NOMO-1 treated with dmso at 0.1 percent for 144 hours (cell line): ENCODE data around the gene PDCD4.
A peak's percentile ranks its signal among the peaks of the same experiment; 100 is the strongest.
"Not testable (repeated sequence)": the region's sequence is repeated elsewhere in the genome, so short reads cannot be mapped to it uniquely, and the experiment has no call there.

Experiments
- DNase-seq: peaks from one replicate; lab custom pipeline; 2025; ENCODE audit not compliant: unreplicated experiment; lab: John Stamatoyannopoulos, UW

PDCD4 gene

DNA sequence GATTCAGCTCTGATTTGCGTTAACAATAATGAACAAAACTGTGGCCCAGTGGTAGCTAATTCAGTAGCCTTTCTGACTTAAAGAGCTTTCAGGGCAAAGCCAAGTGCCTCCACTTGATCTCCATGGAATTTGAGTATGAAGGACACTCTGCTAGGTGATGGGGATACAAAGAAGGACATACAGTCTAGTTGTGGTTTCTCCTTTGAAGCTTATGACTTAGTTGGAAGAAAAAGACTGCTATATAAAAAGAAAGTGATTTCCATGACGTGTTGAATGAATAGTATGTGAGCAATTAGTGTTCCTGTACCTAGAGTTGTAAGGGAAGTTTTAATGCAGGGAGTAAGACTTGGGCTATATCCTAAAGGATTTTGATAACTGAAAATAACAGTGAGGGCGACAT is 8.3 kb downstream of the PDCD4 start:
- no peak for DNase-seq

DNA sequence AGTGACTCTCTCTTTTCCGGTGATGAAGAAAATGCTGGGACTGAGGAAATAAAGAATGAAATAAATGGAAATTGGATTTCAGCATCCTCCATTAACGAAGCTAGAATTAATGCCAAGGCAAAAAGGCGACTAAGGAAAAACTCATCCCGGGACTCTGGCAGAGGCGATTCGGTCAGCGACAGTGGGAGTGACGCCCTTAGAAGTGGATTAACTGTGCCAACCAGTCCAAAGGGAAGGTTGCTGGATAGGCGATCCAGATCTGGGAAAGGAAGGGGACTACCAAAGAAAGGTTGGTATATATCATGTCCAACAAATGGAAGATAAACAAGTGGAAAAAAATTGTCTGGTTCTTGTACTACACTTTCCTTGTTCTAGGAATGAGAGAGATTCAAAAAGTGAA is 9.5 kb downstream of the PDCD4 start:
- DNase-seq: no peak

DNA sequence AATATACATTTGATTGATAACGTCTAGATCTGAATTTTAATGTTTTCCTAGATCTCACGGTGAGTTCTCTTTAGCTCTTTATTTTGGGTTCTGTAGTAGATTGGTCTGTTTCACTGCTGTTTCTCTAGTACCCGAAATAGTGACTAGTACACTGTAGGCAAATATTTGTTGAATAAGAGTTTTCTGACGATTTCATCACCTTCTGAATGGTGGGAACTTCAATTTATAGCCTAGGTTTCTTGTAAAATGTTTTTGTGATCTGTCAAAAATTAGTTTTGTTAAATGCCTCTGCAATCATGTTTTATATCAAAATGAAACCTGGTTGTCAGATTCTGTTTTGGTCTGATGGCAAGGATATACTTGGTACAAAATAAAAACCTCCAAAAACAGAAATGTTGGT is 10.2 kb downstream of the PDCD4 start:
- DNase-seq: no peak

DNA sequence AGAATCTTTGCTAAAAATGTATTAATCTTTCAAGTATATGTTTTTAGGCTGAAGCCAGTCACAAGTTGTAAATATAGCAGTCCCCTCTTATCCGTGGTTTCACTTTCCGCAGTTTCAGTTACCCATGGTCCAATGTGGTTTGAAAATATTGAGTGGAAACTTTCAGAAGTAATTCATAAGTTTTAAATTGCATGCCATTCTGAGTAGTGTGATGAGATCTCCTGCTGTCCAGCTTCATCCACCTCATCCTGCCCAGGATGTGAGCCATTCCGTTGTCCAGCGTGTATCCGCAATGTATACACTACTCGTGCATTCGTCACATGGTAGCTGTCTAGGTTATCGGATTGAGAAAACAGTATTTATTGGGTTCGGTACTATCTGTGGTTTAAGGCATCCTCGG is 12.2 kb downstream of the PDCD4 start:
- no peak for DNase-seq

DNA sequence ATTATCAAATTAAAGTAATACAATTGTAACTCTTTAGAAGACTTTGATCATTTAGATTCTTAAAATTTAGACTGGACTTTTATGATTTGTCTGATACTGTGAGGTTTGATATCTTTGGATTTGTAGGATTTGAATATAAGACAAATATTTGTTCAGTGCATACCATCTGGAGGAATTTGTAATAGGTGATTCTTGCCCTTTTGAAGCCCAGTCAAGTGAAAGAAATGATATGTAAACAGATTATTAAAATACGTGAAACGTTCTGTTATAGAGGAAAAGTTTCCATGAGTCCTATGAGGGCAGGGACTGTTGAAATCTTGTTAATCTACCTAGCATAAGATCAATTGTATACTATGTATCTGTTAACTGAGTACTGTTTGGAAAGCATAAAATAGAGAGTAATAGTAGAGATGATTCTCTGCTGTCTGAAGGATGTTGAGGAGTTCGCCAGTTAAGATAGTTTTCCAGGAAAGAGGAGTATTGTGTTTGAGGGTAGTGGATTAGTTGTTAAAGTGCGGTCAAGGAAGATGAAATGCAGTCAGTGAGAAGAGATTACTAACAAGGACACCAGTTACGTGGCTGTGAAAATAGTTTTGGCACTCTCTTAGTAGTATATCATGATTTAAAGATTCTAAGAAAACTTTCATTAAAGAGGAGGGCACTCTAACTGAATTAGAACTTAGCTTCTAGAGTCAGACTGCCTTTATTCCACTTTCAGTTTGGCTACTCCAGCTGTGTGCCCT is 14.4 kb downstream of the PDCD4 start:
- no peak for DNase-seq

DNA sequence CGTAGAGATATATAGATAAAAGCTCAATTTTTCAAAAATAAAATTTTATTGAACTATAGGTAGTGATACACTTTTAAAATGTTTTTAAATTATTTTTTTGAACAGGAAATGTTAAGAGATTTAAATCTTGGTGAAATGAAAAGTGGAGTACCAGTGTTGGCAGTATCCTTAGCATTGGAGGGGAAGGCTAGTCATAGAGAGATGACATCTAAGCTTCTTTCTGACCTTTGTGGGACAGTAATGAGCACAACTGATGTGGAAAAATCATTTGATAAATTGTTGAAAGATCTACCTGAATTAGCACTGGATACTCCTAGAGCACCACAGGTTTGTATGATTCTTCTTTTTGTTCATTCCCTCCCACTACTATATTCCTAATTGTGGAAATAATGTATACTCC is 15.8 kb downstream of the PDCD4 start:
- DNase-seq: no peak

DNA sequence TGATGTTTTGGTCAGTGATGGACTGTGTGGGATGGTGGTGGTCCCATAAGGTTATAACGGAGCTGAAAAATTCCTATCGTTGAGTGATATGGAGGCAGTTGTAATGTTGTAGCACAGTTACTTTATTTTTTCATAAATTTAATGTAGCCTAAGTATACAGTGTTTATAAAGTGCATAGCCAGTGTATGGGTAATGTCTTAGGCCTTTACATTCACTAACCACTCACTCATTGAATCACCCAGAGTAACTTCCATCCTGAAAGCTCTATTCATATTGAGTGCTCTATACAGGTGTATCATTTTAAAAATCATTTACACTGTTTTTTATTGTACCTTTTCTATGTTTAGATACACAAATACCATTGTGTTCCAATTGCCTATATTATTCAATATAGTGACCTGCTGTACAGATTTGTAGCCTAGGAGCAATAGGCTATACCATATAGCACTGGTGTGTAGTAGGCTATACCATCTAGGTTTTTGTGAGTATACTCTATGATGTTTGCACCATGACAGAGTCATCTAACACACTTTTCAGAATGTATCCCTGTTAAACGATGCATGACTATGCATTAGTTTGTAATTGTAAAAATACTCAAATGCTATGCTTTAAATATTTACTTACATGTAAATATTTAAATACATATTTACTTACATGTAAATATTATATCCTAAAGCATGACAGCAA is 21.0 kb downstream of the PDCD4 start:
- DNase-seq: no peak

DNA sequence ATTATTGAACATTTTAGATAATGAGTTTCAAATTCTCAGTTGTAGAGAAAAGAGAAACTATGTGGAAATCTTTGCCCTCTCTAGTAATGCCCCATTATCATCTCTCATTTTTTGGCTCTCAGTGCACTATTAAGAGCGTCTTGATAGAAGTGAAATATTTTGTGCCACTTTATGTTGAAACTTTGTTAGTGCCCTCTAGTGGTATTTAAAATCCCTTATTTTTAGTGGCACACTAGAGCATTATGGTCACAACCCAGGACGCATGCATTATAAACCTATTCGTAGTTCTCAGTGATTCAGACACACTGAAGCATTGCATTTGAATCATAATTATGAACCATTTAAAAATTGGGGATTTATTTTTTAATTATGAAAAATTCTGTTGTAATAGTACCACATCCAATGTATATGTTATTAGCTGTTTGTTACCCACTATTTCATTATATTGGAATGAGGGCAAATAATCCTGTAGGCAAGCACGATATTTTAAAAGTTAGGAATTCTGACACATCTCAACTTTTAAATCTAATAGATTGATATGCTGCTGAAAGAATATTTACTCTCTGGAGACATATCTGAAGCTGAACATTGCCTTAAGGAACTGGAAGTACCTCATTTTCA is 21.9 kb downstream of the PDCD4 start:
- DNase-seq: peak; percentile 2

DNA sequence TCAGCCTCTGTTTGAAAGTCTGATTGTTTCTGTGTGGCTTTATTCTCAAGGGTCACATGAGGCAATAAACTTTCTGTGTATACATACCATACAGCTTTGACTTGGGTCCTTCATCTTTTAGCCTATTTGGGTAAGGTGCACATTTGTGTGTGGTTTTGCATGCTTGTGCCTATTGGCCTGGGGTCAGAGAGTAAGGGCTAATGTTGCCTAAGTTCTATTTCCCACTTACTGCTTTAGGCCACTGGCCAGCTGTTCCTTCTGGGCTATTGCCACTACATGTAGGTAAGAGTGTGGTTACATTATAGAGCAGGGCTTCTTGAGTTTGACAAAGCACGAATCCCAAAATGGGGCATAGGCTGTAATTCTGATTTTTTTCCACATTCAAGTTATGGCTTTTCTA is 25.5 kb downstream of the PDCD4 start:
- DNase-seq: no peak

DNA sequence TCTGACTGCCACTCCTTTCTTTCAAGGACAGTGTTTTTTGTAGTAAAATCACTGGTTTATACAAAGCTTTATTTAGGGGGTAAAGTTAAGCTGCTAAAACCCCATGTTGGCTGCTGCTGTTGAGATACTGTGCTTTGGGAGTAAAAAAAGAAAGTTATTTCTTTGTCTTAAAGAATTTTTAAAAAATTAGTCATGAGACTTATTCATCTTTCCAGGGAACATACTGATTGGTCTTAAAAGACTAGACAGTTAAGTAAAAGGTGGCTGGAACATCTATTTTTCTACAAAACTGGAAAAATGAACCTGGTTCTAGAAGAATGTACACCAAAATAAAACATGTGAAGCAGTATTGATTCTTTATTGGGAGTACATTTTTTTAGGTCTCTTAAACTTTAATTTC is 26.7 kb downstream of the PDCD4 start:
- no peak for DNase-seq

DNA sequence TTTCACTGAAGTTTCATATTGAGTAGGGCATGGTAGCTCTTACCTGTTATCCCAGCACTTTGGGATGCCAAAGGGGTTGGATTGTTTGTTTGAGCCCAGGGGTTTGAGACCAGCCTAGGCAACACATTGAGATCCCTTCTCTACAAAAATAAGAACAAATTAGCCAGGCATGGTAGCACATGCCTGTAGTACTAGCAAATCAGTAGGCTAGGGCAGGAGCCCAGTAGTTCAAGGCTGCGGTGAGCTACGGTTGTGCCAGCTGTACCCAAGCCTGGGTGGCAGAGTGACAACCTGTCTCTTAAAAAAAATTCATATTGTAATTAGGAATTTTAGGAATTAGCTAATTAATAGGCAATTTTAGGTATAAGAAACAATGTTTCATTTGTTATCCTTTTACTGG is 29.3 kb downstream of the PDCD4 start:
- DNase-seq: no peak

DNA sequence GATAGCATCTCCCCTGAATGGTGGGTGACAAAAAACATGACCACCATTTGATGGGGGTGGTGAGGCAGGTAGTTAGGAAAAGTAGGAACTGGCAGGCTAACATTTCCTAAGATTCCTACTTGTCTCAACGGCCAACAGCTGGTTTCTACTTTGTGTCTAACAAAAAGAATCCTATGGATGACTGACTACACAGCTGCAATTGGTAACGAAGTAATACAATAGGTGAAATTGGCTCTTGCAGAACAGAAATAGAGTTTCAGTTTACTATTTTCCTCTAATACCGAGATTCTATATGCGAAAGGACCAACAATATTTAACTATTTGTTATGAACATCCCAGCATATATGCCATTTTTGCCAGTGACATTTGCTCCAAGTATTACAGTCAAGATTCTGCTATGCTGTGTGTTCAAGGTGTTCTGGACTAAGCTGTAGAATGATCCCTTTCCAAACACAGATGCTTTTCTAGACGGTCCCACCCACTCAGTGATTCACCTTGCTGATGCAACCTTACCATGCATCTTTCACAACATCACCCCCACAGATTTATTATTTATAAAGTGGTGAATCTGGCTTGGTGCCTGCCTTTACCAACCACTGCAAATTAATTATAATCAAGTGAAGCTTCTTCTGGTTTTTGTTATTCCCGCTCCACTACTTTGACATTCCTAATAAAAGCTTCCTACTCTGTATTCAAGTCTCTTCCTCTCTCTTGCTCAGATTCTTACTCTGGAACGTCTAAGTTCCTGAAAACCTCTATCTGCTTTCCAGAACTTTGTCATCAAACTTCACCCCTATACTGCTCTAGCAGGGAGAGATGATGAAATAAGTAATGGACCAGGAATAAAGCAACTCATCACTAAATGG is 30.5 kb downstream of the PDCD4 start:
- DNase-seq: no peak

DNA sequence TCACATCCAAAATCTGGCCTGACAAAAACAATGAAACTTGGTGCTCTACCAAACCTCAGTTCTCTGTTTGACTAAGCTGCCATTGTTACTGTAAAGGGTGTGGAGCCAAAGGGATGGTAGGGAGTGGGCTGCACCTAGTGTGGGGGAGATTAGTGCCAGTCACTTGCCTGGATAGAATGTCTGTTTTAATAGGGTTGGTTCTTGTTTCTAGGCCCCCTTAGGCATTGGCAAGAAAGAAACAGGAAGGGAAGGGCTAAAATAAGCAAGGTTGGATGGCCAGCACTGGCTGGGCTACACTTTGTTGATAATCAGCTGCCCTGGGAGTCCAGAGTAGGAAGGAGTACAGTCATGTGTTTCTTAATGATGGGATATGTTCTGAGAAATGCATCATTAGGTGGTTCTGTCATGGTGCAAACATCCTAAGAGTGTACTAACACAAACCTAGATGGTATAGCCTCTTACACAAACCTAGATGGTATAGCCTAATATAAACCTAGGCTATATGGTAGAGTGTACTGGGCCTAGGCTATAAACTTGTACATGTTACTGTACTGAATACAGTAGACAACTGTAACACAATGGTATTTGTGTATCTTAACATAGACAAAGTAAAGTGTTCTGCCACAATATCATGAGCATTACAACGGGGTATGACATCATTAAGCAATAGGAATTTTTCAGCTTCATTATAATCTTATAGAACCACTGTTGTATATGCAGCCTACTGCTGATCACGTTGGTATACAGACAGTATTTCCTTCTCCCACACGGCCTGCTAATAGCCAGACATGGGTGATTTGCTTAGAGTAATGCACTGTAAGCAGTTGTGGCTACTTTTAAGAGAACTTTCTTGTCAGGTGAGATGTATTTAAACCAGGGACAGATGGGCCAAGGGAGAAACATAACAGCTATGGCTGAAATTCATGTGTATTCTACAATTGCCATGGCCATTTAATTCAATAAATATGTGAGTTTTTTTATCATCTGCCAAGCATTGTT is 31.9 kb downstream of the PDCD4 start:
- no peak for DNase-seq

DNA sequence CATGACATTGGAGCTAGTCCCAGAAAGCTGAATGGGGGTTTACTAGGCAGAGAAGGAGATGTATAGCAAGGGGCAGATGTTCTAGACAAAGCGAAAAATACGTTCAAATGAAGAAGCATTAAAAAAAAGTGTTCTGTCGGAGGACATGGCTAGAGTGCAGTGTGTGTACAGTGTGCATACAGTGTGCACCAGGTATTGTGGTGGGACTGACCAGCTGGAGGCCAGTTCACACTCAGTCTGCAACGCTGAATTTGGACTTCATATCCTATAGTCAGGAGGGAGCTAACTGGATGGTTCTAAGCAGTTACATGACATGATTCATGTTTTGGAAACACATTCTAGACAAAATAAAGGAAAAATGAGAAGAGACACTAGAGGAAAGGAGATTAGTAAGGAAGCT is 38.4 kb downstream of the PDCD4 start:
- no peak for DNase-seq

DNA sequence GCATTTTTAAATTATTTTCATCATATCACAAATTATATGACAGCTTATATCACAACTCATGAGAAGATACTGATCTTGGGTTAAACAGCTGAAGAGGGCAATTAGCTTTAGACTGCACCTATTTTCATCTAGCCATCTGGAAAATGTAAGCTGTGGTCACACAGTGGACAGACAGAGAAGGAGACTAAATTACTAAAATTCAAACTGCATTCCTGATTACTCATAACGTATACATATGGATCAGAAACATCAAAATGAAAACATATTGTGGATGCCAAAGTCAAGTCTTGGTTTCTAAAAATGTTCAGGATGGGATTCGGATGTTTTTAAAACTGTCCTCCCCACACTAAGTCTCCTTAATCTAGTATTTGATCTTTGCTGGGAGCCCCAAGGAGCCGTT is 40.6 kb downstream of the PDCD4 start:
- DNase-seq: no peak

DNA sequence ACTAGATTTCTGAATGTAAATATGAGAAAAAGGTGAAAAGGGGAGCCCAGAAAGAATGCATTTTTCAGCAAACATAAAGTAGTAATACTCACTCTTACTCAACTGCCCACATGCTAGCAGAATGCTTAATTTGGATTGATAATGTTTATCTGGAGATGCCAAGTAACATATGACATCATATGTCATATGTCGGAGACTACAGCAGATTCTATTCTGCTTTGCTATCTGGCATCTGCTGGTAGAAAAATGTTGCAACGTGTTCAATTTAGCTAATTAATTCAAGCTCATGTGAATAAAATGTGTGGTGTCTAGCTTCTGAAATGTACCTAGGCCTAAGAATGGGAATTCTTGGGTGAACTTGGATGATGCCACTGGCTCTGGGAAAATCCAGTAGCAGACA is 42.7 kb downstream of the PDCD4 start:
- DNase-seq: no peak

DNA sequence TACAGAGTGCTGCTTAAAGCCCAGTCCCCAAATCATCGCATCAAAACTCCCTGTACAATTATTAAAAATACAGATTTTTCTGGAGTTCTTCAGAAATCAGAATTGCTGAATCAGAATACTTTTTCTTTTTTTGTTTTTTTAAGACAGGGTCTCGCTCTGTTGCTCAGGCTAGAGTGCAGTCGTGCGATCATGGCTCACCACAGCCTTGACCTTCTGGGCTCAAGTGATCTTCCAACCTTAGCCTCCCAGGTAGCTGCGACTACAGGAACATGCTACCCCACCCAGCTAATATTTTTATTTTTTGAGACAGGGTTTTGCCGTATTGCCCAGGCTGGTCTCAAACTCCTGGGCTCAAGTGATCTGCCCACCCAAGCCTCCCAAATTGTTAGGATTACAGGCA is 43.3 kb downstream of the PDCD4 start:
- no peak for DNase-seq

DNA sequence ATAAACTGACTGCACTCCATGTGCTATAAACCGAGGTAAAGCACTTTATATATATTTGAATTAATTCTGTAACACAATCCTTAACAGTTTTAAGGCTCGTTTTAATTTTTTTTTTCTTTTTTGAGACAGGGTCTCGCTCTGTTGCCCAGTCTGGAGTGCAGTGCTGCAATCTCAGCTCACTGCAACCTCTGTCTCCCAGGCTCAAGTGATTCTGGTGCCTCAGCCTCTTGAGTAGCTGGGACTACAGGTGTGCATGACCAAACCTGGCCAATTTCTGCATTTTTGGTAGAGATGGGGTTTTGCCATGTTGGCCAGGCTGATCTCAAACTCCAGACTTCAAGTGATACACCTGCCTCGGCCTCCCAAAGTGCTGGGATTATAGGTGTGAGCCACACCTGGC is 43.9 kb downstream of the PDCD4 start:
- not testable (repeated sequence) for DNase-seq

DNA sequence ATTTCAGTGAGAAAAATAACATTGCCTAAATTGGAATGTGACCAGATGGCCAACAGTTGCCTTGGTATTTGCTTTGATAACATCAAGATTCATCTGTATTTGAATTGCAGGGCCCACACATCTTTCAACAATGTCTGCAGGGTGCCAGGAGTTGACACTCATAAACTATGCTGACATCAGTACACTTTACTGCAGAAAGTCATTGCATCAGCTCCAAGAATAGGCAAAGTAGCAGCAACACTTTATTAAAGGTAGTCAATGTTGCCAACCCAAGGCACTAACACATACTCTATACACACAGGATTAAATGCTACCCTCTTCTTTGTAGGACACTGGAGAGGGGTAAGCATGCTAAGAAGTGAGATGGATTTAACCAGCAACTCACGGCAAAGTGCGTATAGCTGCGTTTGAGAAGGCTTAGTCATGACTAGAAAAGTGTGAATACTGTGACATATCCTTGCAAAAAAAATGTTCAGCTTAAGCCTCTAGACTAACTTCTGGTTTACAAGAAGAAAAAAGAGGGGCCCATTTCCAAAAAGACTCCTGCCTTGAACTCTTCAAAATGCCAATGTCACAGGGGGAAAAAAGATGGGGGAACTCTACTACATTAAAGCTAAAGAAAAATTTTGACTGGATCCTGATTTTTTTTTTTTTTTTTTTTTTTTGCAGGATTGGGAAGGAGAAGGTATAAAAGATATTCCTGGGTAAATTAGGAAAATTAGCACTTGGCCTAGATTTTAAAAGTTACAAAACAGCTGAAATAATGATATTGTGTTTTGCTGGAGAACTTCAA is 45.0 kb downstream of the PDCD4 start:
- no peak for DNase-seq

DNA sequence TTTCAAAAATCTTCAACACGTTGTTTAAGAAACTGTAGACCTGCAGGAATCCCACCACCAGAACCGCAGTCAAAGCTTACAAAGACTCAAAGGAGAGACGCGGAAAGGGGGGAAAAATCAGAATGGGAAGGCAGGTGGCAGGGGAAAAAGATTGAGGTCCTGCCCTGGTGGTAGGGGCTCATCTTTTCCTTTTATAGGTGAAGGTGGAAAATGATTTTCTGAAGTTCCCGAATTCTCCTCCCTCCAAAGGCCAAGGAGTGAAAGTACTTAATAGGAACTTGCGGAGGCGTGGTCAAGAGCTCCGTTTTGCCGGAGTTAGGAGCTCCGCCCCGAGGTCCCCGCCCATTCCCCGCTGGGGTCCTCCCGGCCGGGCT is 46.5 kb downstream of the PDCD4 start:
- DNase-seq: peak; percentile 91
